Measurements from ENCODE around the gene ZNF184.
"Not testable (repeated sequence)": the region's sequence is repeated elsewhere in the genome, so short reads cannot be mapped to it uniquely, and the experiment has no call there.

ZNF184 gene

GRCh38 chr6:27426045-27426620, 46.8 kb downstream of the ZNF184 start:
- no peak for DNase-seq (ENCODE audit: extremely low read depth in 1 of 2, low read depth in 1 of 2)

- not testable (repeated sequence) for DNase-seq (ENCODE audit: extremely low read depth in 1 of 2, low read depth in 1 of 2)
These were observed 48.1 kb downstream of the ZNF184 start for GRCh38 chr6:27424851-27425250.

- no peak for DNase-seq (ENCODE audit: extremely low read depth in 1 of 2, low read depth in 1 of 2)
These were observed 50.1 kb downstream of the ZNF184 start for GRCh38 chr6:27422651-27423332.

- DNase-seq (ENCODE audit: extremely low read depth in 1 of 2, low read depth in 1 of 2), result no peak
These were observed 53.5 kb downstream of the ZNF184 start for GRCh38 chr6:27419363-27419762.

- DNase-seq (ENCODE audit: extremely low read depth in 1 of 2, low read depth in 1 of 2), result no peak
These were observed 57.0 kb downstream of the ZNF184 start for GRCh38 chr6:27415898-27416297.

GRCh38 chr6:27414996-27415395, 57.9 kb downstream of the ZNF184 start:
- no peak for DNase-seq (ENCODE audit: extremely low read depth in 1 of 2, low read depth in 1 of 2)

- DNase-seq (ENCODE audit: extremely low read depth in 1 of 2, low read depth in 1 of 2), result no peak
These were observed 58.6 kb downstream of the ZNF184 start for GRCh38 chr6:27414300-27414699.

- DNase-seq (ENCODE audit: extremely low read depth in 1 of 2, low read depth in 1 of 2), result no peak
These were observed 65.6 kb downstream of the ZNF184 start for GRCh38 chr6:27407153-27407814.

- no peak for DNase-seq (ENCODE audit: extremely low read depth in 1 of 2, low read depth in 1 of 2)
These were observed 66.8 kb downstream of the ZNF184 start for GRCh38 chr6:27406085-27406484.

- DNase-seq (ENCODE audit: extremely low read depth in 1 of 2, low read depth in 1 of 2), result no peak
These were observed 71.8 kb downstream of the ZNF184 start for GRCh38 chr6:27400877-27401642.
